Skin of body (tissue), 2 donors: ENCODE results near the gene TRAFD1. TPM values are rescaled to one million over a fixed set of nuclear protein-coding genes. Genes with fewer than 3 reads are reported as not detected.
"Not testable (repeated sequence)": the region's sequence is repeated elsewhere in the genome, so short reads cannot be mapped to it uniquely, and the experiment has no call there.

Source experiments
- DNase-seq: peaks from one replicate; lab custom pipeline; 2025; lab: John Stamatoyannopoulos, UW
- total RNA-seq: library from RNA; depleted of rRNA; stranded (reverse); fragments of >200 nt; gene quantifications from one replicate; pipeline ENCODE4 v1.2.3, GENCODE V29; 2014

The TRAFD1 gene
- total RNA-seq, 1 donor from 2014 or later: 30.9 TPM

- DNase-seq: not testable (repeated sequence)
Measured at GRCh38 chr12:112158461-112159145, 33.2 kb downstream of the TRAFD1 start.

- DNase-seq: no peak
Measured at GRCh38 chr12:112159146-112159541, 33.8 kb downstream of the TRAFD1 start.

GRCh38 chr12:112160611-112161010 lies 35.3 kb downstream of the TRAFD1 start:
- DNase-seq: no peak

GRCh38 chr12:112161711-112162110 lies 36.4 kb downstream of the TRAFD1 start:
- no peak for DNase-seq

- no peak for DNase-seq
Measured at GRCh38 chr12:112162241-112162790, 37.0 kb downstream of the TRAFD1 start.

GRCh38 chr12:112163056-112163455 lies 37.7 kb downstream of the TRAFD1 start:
- DNase-seq: no peak

- DNase-seq: no peak
Measured at GRCh38 chr12:112163471-112163991, 38.2 kb downstream of the TRAFD1 start.

GRCh38 chr12:112164011-112164660 lies 38.8 kb downstream of the TRAFD1 start:
- DNase-seq: no peak

- DNase-seq: no peak
Measured at GRCh38 chr12:112165624-112166023, 40.3 kb downstream of the TRAFD1 start.

GRCh38 chr12:112166051-112167015 lies 41.0 kb downstream of the TRAFD1 start:
- no peak for DNase-seq

- no peak for DNase-seq
Measured at GRCh38 chr12:112167031-112167461, 41.7 kb downstream of the TRAFD1 start.

- no peak for DNase-seq
Measured at GRCh38 chr12:112167718-112168525, 42.6 kb downstream of the TRAFD1 start.

- no peak for DNase-seq
Measured at GRCh38 chr12:112168561-112168971, 43.2 kb downstream of the TRAFD1 start.

- DNase-seq: no peak
Measured at GRCh38 chr12:112169161-112169872, 44.0 kb downstream of the TRAFD1 start.

GRCh38 chr12:112169966-112170365 lies 44.6 kb downstream of the TRAFD1 start:
- DNase-seq: no peak

GRCh38 chr12:112170376-112170775 lies 45.0 kb downstream of the TRAFD1 start:
- no peak for DNase-seq

- no peak for DNase-seq
Measured at GRCh38 chr12:112170971-112171596, 45.7 kb downstream of the TRAFD1 start.

GRCh38 chr12:112172556-112173324 lies 47.4 kb downstream of the TRAFD1 start:
- no peak for DNase-seq
